ENCODE measurements around the gene UVSSA. TPM values are rescaled to one million over a fixed set of nuclear protein-coding genes. Genes with fewer than 3 reads are reported as not detected.

The UVSSA gene
- total RNA-seq, 1 donor from 2014 or later, result 22.8 TPM

GRCh38 chr4:1338752-1339414, 8.1 kb upstream of the UVSSA start:
- TF ChIP-seq CTCF (conservative IDR thresholded peaks at IDR 0.05), result no peak
- Mint-ChIP-seq H3K9me3 (no peaks in the 10 kb centered on the region), H3K4me1 (peaks cover 11% of the 10 kb centered on the region), H3K27me3 (ENCODE audit: low read depth) (no peaks in the 10 kb centered on the region), H3K27ac (ENCODE audit: unreplicated experiment) (no peak overlapping the region), H3K4me3 (no peak overlapping the region), H3K36me3 (ENCODE audit: low read depth) (peaks cover 42% of the 10 kb centered on the region)
- no peak for DNase-seq (ENCODE audit: low read depth, low spot score)

GRCh38 chr4:1339489-1339888, 7.5 kb upstream of the UVSSA start:
- H3K4me3 Mint-ChIP-seq, result no peak overlapping the region
- no peak overlapping the region for H3K27ac Mint-ChIP-seq (ENCODE audit: unreplicated experiment)
- peaks cover 40% of the 10 kb centered on the region for H3K36me3 Mint-ChIP-seq (ENCODE audit: low read depth)
- H3K4me1 Mint-ChIP-seq, result peaks cover 12% of the 10 kb centered on the region
- H3K27me3 Mint-ChIP-seq (ENCODE audit: low read depth), result no peaks in the 10 kb centered on the region
- DNase-seq (ENCODE audit: low read depth, low spot score), result no peak
- H3K9me3 Mint-ChIP-seq, result no peaks in the 10 kb centered on the region
- no peak for TF ChIP-seq CTCF (conservative IDR thresholded peaks at IDR 0.05)

- Mint-ChIP-seq H3K27ac (ENCODE audit: unreplicated experiment) (no peak overlapping the region), H3K36me3 (ENCODE audit: low read depth) (peaks cover 34% of the 10 kb centered on the region), H3K9me3 (no peaks in the 10 kb centered on the region), H3K27me3 (ENCODE audit: low read depth) (no peaks in the 10 kb centered on the region), H3K4me1 (peaks cover 20% of the 10 kb centered on the region), H3K4me3 (no peak overlapping the region)
- no peak for DNase-seq (ENCODE audit: low read depth, low spot score)
- no peak for TF ChIP-seq CTCF (conservative IDR thresholded peaks at IDR 0.05)
Measured at GRCh38 chr4:1340181-1340747, 6.7 kb upstream of the UVSSA start.

GRCh38 chr4:1340861-1341260, 6.1 kb upstream of the UVSSA start:
- H3K36me3 Mint-ChIP-seq (ENCODE audit: low read depth), result peaks cover 34% of the 10 kb centered on the region
- no peak for TF ChIP-seq CTCF (conservative IDR thresholded peaks at IDR 0.05)
- no peak for DNase-seq (ENCODE audit: low read depth, low spot score)
- peaks cover 24% of the 10 kb centered on the region for H3K4me1 Mint-ChIP-seq
- no peak overlapping the region for H3K4me3 Mint-ChIP-seq
- H3K9me3 Mint-ChIP-seq, result no peaks in the 10 kb centered on the region
- no peaks in the 10 kb centered on the region for H3K27me3 Mint-ChIP-seq (ENCODE audit: low read depth)
- no peak overlapping the region for H3K27ac Mint-ChIP-seq (ENCODE audit: unreplicated experiment)

GRCh38 chr4:1342003-1342402, 5.0 kb upstream of the UVSSA start:
- Mint-ChIP-seq H3K4me1 (peaks cover 25% of the 10 kb centered on the region), H3K27ac (ENCODE audit: unreplicated experiment) (no peak overlapping the region), H3K4me3 (peak overlapping the region; percentile 51), H3K9me3 (no peaks in the 10 kb centered on the region), H3K36me3 (ENCODE audit: low read depth) (peaks cover 27% of the 10 kb centered on the region), H3K27me3 (ENCODE audit: low read depth) (no peaks in the 10 kb centered on the region)
- no peak for TF ChIP-seq CTCF (conservative IDR thresholded peaks at IDR 0.05)
- no peak for DNase-seq (ENCODE audit: low read depth, low spot score)

Data from neural crest cell (in vitro differentiated cells).